ENCODE measurements around the gene TLE4. TPM values are rescaled to one million over a fixed set of nuclear protein-coding genes. Genes with fewer than 3 reads are reported as not detected.
"Not testable (repeated sequence)": the region's sequence is repeated elsewhere in the genome, so short reads cannot be mapped to it uniquely, and the experiment has no call there.

The TLE4 gene
- total RNA-seq, 1 donor from 2014 or later: 62.6 TPM

DNA sequence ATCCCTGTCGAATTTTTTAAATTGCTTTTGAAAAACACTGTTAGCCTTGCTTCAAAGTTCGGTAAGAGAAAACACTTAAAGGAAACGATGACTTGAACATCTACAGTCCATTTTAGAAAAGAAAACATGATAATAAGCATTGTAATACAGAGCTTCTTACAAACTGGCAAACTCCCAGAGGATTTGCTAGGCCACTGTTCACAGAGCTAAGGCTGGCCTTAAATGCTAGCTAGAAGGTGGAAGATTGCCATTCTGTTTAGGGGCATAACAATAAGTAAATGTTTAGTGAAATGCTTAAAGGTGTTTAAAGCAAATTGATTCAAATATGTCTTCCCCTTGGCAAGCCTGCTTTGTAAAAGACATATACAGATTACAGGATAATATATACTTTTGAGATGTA, 169.6 kb downstream of the TLE4 start:
- H3K4me3 Mint-ChIP-seq: no peak overlapping the region
- intact Hi-C loops (cut with micrococcal nuclease): no loop called here
- DNase-seq (no peak), ATAC-seq (ENCODE audit: low read depth) (no peak)
- H3K36me3 Mint-ChIP-seq (ENCODE audit: low read depth): no peaks in the 10 kb centered on the region
- H3K9me3 Mint-ChIP-seq: no peaks in the 10 kb centered on the region
- POLR2A ChIA-PET: no interaction called here
- peaks cover 3% of the 10 kb centered on the region for H3K4me1 Mint-ChIP-seq
- H3K27ac Mint-ChIP-seq: no peak overlapping the region
- CTCF ChIA-PET: interaction anchor here (1.2 kb wide), 1 partner anchor 17 kb away, joined by 3 read pairs; no protein-coding TSS in a partner anchor
- H3K27me3 Mint-ChIP-seq: no peaks in the 10 kb centered on the region
- TF ChIP-seq, protein P1, sequence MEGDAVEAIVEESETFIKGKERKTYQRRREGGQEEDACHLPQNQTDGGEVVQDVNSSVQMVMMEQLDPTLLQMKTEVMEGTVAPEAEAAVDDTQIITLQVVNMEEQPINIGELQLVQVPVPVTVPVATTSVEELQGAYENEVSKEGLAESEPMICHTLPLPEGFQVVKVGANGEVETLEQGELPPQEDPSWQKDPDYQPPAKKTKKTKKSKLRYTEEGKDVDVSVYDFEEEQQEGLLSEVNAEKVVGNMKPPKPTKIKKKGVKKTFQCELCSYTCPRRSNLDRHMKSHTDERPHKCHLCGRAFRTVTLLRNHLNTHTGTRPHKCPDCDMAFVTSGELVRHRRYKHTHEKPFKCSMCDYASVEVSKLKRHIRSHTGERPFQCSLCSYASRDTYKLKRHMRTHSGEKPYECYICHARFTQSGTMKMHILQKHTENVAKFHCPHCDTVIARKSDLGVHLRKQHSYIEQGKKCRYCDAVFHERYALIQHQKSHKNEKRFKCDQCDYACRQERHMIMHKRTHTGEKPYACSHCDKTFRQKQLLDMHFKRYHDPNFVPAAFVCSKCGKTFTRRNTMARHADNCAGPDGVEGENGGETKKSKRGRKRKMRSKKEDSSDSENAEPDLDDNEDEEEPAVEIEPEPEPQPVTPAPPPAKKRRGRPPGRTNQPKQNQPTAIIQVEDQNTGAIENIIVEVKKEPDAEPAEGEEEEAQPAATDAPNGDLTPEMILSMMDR (IDR thresholded peaks at IDR 0.05): no peak

DNA sequence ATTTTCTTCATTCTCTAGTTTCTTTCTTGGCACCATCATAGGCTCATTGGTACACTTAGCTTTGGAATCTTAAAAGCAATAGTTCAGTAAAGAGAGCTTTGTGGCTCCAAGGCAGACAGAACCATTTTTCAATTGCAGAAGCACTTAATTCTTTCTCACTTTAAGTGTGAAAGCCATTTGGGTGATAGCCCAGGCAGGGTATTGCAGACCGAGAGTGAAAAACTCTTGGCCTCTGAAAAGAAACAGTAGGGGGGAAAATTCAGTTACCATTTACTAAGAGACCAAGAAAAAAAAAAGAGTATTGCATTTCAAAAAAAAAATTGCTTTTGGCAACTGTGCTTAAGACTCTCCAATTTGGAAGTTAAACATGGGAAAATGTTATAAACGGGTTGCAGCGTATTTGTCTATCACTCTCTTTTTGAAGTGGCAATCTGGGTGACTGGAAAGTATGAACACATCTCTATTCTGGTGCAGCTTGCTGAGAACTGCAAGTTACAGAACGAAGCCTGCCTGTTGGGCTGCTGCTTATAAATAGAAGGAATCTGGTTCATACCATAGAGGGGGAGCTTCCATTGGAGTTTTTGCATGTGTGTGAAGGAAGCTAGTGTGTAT, 170.5 kb downstream of the TLE4 start:
- TF ChIP-seq, protein P1 (IDR thresholded peaks at IDR 0.05): no peak
- POLR2A ChIA-PET: no interaction called here
- no peaks in the 10 kb centered on the region for H3K9me3 Mint-ChIP-seq

DNA sequence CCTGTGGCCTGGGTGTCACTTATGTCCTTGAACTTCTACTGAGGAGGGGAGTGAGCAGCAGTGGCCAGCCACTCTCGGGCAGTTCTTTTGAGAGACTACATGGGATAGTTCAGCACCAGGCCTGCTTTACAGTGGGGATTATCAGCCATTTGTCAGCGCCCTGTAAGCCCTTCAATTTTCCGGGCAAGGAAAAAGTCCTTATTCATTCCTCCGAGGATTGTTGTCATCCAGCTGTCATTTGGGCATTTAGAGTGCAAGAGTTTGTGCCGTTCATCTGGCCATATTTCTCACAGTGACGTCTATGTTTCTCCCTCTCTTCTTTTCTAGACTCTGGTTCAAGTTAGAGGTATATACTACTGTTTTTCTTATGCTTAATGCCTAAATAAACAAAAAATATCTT, 172.8 kb downstream of the TLE4 start:
- Mint-ChIP-seq H3K36me3 (ENCODE audit: low read depth) (no peaks in the 10 kb centered on the region), H3K27ac (no peak overlapping the region), H3K4me1 (peaks cover 3% of the 10 kb centered on the region), H3K4me3 (no peak overlapping the region), H3K27me3 (no peaks in the 10 kb centered on the region), H3K9me3 (no peaks in the 10 kb centered on the region)
- CTCF ChIA-PET: no interaction called here
- ATAC-seq (ENCODE audit: low read depth) (no peak), DNase-seq (no peak)
- TF ChIP-seq, protein P1 (IDR thresholded peaks at IDR 0.05): no peak
- POLR2A ChIA-PET: no interaction called here
- intact Hi-C loops (cut with micrococcal nuclease): no loop called here

More for the DNA sequence above, 170.5 kb downstream of the TLE4 start:
- H3K27me3 Mint-ChIP-seq: no peaks in the 10 kb centered on the region
- DNase-seq: no peak
- H3K4me3 Mint-ChIP-seq: no peak overlapping the region
- intact Hi-C loops (cut with micrococcal nuclease): no loop called here
- CTCF ChIA-PET: no interaction called here
- no peak for ATAC-seq (ENCODE audit: low read depth)
- H3K4me1 Mint-ChIP-seq: peaks cover 3% of the 10 kb centered on the region
- no peaks in the 10 kb centered on the region for H3K36me3 Mint-ChIP-seq (ENCODE audit: low read depth)
- no peak overlapping the region for H3K27ac Mint-ChIP-seq

DNA sequence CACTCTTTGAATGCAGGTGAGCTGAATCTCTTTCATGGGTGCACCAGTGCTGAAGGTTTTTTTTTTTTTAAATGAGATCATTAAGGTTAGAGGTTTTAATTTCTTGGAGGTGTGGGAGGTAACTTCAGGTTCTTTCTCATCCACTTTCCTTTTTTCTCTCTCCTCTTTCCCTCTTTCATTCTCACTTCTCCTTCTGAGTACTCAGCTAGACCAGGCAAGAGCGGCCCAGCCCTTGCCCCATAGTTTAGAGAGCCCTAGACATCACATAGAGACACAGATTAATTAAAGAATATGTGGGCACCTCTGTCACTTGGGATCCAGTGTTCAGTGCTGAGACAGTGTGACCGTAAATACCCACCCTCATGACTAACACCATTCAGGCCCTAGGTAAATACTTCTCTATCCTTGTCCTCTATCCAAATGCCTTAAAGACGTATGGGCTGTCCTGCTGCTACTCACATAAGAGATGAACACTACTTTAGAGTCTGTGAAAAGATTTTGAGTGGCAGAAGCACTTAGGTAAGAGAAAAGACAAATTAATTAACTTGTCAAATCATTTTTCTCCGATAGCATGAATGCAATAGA, 174.1 kb downstream of the TLE4 start:
- no peaks in the 10 kb centered on the region for H3K27me3 Mint-ChIP-seq
- ChIA-PET POLR2A (interaction anchor here (0.7 kb wide), 1 partner anchor 107 kb away, joined by 9 read pairs; no protein-coding TSS in a partner anchor), CTCF (no interaction called here)
- TF ChIP-seq, protein P1 (IDR thresholded peaks at IDR 0.05): no peak
- H3K36me3 Mint-ChIP-seq (ENCODE audit: low read depth): no peaks in the 10 kb centered on the region
- H3K4me1 Mint-ChIP-seq: peaks cover 3% of the 10 kb centered on the region
- ATAC-seq (ENCODE audit: low read depth) (no peak), DNase-seq (no peak)
- intact Hi-C loops (cut with micrococcal nuclease): no loop called here
- H3K4me3 Mint-ChIP-seq: no peak overlapping the region
- H3K9me3 Mint-ChIP-seq: peaks cover under 1% of the 10 kb centered on the region
- H3K27ac Mint-ChIP-seq: no peak overlapping the region

DNA sequence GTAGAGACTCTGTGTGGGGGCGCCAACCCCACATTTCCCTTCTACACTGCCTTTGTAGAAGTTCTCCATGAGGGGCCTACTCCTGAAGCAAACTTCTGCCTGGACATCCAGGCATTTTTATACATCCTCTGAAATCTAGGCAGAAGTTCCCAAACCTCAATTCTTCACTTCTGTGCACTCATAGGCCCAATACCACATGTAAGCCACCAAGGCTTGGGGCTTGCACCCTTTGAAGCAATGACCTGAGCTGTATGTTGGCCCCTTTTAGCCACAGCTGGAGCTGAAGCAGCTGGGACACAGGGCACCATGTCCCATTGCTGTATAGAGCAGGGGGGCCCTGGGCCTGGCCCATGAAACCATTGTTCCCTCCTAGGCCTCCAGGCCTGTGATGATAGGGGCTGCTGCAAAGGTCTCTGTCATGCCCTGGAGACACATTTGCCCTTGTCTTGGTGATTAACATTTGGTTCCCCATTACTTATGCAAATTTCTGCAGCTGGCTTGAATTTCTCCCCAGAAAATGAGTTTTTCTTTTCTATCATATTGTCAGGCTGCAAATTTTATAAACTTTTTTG, 180.2 kb downstream of the TLE4 start:
- DNase-seq; H3K36me3 Mint-ChIP-seq (ENCODE audit: low read depth); intact Hi-C loops (cut with micrococcal nuclease); CTCF ChIA-PET; H3K4me1 Mint-ChIP-seq; ATAC-seq (ENCODE audit: low read depth); H3K27ac Mint-ChIP-seq; H3K4me3 Mint-ChIP-seq; H3K27me3 Mint-ChIP-seq; H3K9me3 Mint-ChIP-seq; POLR2A ChIA-PET: not testable (repeated sequence)

Measured in activated B cell treated with CpG ODN at 0.5 μM for 24 hours (primary cell).